Measurements from ENCODE around the gene CEP164. TPM values are rescaled to one million over a fixed set of nuclear protein-coding genes. Genes with fewer than 3 reads are reported as not detected.

Gene CEP164
- polyA plus RNA-seq, 1 of the 3 experiments (the other 2 are of a cell fraction): 27.7 TPM

DNA sequence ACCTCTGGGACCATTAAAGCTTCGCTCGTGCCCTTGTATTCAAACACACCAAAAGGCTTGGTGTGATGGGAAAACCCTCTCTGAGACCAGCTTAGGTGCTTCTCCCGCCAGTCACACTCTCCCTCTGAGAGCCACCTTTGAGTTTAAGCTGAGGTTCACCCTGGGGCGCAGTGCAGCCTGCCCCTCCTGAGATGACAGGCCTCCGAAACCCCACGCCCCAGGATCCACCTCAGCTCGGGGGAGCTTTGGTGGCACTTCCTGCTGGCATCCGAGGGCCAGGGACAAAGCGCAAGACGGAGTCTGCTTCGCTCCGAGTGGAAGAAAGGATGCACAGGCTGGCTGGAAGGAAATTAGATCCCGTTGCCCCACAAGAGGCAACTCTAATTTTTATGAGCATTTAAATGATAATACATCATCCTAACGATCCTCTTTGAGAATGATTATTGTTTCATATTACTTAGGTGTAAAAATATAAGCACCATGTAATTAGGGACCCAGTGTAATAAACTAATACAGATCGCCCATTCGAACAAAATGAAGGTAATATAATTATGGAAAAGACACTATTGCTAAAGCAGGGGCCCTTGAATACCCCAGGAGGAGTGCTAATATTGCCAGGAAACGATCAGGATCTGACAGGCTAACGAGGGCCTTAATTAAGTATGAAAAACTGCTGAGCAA, 134.7 kb downstream of the CEP164 start (continued):
- TF ChIP-seq, protein P1, sequence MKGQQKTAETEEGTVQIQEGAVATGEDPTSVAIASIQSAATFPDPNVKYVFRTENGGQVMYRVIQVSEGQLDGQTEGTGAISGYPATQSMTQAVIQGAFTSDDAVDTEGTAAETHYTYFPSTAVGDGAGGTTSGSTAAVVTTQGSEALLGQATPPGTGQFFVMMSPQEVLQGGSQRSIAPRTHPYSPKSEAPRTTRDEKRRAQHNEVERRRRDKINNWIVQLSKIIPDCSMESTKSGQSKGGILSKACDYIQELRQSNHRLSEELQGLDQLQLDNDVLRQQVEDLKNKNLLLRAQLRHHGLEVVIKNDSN (IDR thresholded peaks at IDR 0.05; ENCODE audit: borderline replicate concordance, low read depth): no peak
- TF ChIP-seq SIN3A (IDR thresholded peaks at IDR 0.05; ENCODE audit: borderline replicate concordance, low read depth, low read length): no peak
- TF ChIP-seq, protein P2, sequence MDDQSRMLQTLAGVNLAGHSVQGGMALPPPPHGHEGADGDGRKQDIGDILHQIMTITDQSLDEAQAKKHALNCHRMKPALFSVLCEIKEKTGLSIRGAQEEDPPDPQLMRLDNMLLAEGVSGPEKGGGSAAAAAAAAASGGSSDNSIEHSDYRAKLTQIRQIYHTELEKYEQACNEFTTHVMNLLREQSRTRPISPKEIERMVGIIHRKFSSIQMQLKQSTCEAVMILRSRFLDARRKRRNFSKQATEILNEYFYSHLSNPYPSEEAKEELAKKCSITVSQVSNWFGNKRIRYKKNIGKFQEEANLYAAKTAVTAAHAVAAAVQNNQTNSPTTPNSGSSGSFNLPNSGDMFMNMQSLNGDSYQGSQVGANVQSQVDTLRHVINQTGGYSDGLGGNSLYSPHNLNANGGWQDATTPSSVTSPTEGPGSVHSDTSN (IDR thresholded peaks at IDR 0.05): no peak
- TF ChIP-seq, protein P3, sequence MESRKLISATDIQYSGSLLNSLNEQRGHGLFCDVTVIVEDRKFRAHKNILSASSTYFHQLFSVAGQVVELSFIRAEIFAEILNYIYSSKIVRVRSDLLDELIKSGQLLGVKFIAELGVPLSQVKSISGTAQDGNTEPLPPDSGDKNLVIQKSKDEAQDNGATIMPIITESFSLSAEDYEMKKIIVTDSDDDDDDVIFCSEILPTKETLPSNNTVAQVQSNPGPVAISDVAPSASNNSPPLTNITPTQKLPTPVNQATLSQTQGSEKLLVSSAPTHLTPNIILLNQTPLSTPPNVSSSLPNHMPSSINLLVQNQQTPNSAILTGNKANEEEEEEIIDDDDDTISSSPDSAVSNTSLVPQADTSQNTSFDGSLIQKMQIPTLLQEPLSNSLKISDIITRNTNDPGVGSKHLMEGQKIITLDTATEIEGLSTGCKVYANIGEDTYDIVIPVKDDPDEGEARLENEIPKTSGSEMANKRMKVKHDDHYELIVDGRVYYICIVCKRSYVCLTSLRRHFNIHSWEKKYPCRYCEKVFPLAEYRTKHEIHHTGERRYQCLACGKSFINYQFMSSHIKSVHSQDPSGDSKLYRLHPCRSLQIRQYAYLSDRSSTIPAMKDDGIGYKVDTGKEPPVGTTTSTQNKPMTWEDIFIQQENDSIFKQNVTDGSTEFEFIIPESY (IDR thresholded peaks at IDR 0.05; ENCODE audit: borderline replicate concordance, low read depth): no peak

DNA sequence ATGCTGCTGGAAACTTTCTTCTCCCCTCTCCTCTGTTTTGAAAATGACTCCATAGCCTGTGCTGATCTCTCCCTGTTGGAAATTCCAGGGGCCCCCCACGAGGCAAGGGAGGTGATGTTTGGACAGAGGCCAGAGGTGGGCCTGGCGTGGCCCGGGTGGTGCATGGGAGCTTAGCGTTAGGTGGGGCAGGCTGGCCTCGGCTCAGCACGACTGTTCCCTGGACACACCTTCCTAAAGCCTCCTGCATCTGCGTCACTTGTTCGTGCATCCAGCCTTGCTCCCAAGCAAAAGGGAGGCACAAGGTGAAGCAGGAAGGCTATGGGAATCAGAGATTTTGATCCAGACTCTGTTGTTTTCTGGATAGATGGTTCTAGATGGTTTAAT, 135.2 kb downstream of the CEP164 start:
- TF ChIP-seq EZH2phosphoT487 (IDR thresholded peaks at IDR 0.05; ENCODE audit: borderline replicate concordance, low read depth) (no peak), CHD2 (IDR thresholded peaks at IDR 0.05; ENCODE audit: low read length, partially characterized antibody) (no peak), TEAD4 (IDR thresholded peaks at IDR 0.05; ENCODE audit: borderline replicate concordance, insufficient read depth) (no peak)
- Histone ChIP-seq H3K27me3 (ENCODE audit: insufficient read depth) (peaks cover 11% of the 10 kb centered on the region; the same call in 1 of the 2 replicates), H3K4me1 (ENCODE audit: control insufficient read depth in 1 of 2, insufficient read depth in 2 of 2, low read depth in 1 of 2, low read length in 1 of 2) (peaks cover 0 to 20% of the 10 kb centered on the region in 2 experiments; a peak in 1 of 4 replicates), H3K36me3 (replicated peaks in 1 of 2; ENCODE audit: control insufficient read depth in 1 of 2, insufficient read depth in 2 of 2, low read length in 1 of 2) (no peaks in the 10 kb centered on the region), H4K20me1 (ENCODE audit: insufficient read depth) (no peaks in the 10 kb centered on the region), H3K9ac (no peak overlapping the region), H3K27ac (ENCODE audit: low read depth in 2 of 2, low read length in 1 of 2) (no peak overlapping the region), H3F3A (replicated peaks; ENCODE audit: insufficient read depth) (no peaks in the 10 kb centered on the region), H3K4me2 (no peak overlapping the region), H3K9me3 (no peaks in the 10 kb centered on the region), H3K4me3 (ENCODE audit: low read depth in 2 of 2, low read length in 1 of 2) (no peak overlapping the region), H3K9me2 (no peaks in the 10 kb centered on the region), H3K79me2 (ENCODE audit: insufficient read depth) (no peaks in the 10 kb centered on the region), H2AFZ (ENCODE audit: low read depth) (no peak overlapping the region)
- POLR2A ChIA-PET: no interaction called here
- CTCF ChIA-PET: interaction anchor here (0.9 to 1.6 kb wide), 3 partner anchors 36 to 356 kb away, joined by 3 to 4 read pairs (median 3); no protein-coding TSS in a partner anchor
- 52% methylated on average over 8 of the region's 8 CpGs for WGBS (ENCODE audit: low lambda C conversion rate)
- DNase-seq: no peak

Other genes starting within 250 kb of the CEP164 start
- 4.5 and 5.1 TPM in 2 replicates for gene SIK3, start 229.4 kb upstream of the CEP164 start, polyA plus RNA-seq (2012; rRNA removed)
- 19.6 and 27.3 TPM in 2 replicates for gene PAFAH1B2, start 183.6 kb upstream of the CEP164 start, polyA plus RNA-seq (2012; rRNA removed)
- gene SIDT2, start 149.1 kb upstream of the CEP164 start, polyA plus RNA-seq (2012; rRNA removed): 17.3 and 17.5 TPM in 2 replicates
- gene TAGLN, start 128.5 kb upstream of the CEP164 start, polyA plus RNA-seq (2012; rRNA removed): 519 and 811 TPM in 2 replicates
- 49.7 and 52.1 TPM in 2 replicates for gene PCSK7, start 95.8 kb upstream of the CEP164 start, polyA plus RNA-seq (2012; rRNA removed)
- 11.9 and 15.4 TPM in 2 replicates for gene RNF214, start 95.2 kb upstream of the CEP164 start, polyA plus RNA-seq (2012; rRNA removed)
- gene BACE1-AS, start 36.5 kb upstream of the CEP164 start, polyA plus RNA-seq (2012; rRNA removed): 5.7 and 6.3 TPM in 2 replicates
- gene BACE1, start 11.6 kb upstream of the CEP164 start, polyA plus RNA-seq (2012; rRNA removed): 36.4 and 37.8 TPM in 2 replicates